Measurements from ENCODE around the gene ITGB5.
"Not testable (repeated sequence)": the region's sequence is repeated elsewhere in the genome, so short reads cannot be mapped to it uniquely, and the experiment has no call there.

The ITGB5 gene

DNA sequence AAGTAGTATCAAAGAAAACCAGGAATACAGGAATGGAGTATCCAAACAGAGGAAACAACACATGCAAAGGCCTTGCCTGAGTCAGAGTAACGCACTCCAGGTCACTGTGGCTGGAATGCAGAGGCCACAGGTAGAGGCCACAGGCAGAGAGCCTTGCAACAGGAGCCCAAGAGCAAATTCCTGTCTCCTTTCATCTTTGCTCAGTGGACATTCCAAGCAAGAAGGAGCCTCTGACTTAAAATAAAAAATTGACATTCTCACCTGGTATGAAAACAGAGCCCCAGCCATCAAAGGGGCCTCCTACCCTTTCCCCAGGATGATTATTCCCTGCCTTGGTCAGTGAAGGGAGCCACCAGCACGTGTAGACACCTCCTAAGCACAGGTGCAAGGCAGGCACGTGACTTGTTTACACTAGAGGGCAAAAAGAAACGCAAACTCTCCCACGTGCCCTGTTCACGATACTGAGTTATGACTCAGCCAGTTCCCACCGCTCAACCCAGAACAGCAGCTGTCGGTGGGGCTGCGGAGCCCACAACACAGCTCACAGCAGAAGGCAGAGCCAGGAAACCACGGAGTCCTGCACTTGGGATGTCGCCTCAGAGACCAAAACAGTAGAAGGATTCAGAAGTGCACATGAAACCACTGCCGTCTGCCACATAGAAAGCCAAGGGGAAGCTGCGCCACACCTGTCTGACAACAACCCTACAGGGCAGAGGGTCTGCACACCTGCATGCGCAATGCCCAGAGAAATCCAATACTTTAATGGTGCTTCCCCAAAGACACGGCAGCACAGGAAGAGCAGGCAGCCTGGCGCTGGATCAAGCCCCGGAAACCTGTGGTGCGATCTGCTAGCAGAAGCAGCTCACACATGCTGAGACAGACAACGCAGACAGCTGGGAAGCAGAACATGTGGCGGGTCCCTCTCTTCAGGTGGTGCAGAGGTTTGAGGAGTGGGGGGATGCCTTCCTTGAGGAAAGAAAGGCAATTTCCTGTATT, 52.1 kb downstream of the ITGB5 start:
- peak; percentile 35 for DNase-seq

- no peak for DNase-seq
These were observed 53.3 kb downstream of the ITGB5 start for GRCh38 chr3:124833710-124834332.

- DNase-seq = no peak
These were observed 54.1 kb downstream of the ITGB5 start for GRCh38 chr3:124832782-124833709.

DNA sequence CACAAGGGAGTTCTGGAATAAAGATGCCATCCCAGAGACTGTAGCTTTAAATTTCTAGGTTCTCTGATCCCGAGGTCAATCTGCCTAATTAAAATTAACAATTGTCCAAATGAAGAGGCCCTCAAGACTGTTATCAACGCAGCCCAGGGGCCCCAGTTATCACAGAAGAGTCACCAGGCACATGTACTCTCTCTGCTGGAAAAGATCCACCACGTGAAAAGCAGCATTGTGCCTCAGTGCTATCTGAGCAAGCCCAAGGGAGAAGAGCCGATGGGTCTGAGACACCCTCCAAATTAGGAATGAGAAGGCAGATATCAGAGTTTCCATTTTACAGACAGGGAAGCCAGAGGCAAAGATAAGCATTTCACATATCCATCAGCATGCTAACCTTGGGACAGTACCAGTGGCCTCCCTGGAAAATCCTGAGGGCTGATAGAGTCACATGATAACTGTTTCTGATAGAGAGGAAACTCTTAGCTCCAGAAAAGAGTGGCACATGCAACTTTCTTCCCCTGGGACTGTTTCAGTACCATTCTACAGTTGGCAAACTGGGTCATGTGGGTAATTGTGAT, 55.5 kb downstream of the ITGB5 start:
- no peak for DNase-seq

DNA sequence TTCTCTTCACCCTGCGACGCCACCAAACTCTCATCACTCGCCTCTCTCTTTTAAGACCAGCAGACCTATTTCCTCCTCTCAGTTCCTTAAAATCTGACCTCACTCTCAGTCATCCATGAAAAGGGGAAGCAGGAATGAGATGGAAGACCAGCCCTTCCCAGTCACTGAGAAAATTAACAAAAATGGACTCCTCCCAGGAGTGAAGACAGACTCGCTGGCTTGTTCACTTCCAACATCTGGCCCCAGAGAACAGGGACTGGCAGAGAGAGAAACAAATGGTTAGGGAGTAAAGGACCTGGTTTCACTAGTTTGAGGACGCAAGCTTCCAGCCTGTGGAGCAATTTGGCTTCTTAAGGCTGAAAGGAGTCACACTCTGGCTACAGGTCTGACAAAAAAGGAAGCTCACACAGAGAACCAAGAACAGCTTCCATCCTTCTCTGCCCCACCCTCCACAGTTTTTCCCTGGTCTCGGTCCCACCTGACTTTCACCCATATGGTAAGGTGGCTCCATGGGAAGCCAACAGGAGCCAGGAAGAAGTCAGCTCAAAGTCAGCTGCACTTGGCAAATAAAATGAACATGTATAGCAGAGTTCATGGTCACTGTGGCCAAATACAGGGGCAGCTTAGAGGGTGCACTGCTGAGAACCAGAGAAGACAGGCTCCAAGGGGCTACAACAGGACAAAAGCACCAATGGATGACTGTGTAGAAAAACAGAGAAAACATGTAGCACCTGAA, 57.2 kb downstream of the ITGB5 start:
- no peak for DNase-seq

GRCh38 chr3:124829178-124829818, 57.9 kb downstream of the ITGB5 start:
- no peak for DNase-seq

GRCh38 chr3:124827476-124828206, 59.5 kb downstream of the ITGB5 start:
- not testable (repeated sequence) for DNase-seq

- DNase-seq = no peak
These were observed 60.5 kb downstream of the ITGB5 start for GRCh38 chr3:124826703-124827102.

DNA sequence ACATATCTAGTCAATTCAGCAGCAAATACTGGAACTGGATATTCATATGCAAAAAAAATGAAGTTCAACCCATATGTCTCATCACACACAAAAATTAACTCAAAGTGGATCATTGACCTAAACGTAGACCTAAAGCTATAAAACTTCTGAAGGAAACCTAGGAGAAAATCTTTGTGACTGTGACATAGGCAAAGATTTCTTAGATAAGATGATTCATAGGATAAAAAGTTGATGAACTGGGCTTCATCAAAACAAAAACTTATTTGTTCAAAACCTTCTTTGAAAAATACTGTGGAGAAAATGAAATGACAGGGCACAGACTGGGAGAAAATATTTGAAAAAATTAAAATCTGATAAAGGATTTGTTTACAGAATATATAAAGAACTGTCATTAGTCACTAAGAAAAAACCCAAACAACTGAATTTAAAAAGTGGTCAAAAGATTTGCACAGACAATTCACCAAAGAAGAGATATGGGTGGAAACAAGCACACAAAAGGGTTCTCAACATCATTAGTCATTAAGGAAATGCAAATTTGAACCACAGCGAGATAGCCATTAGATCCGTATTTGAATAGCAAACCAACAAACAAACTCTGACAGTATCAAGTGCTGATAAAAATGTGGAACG, 62.8 kb downstream of the ITGB5 start:
- no peak for DNase-seq

DNA sequence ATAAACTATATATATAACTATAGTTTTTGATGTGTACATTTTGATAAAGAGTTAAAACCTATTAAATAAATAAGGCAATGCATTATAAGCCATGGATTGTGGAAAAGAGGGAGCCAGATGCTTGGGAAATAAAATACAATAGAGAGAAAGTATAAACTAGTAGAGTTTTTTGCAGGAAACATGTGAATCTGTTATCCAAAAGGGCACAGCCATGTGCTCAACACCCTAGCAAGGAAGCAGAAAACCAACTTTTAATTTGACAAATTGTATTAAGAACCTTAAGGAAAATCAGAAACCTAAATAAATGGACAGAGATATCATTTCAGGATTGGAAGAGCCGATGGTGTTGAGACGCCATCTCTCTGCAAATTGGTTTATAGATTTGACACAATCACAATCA, 63.5 kb downstream of the ITGB5 start:
- no peak for DNase-seq

DNA sequence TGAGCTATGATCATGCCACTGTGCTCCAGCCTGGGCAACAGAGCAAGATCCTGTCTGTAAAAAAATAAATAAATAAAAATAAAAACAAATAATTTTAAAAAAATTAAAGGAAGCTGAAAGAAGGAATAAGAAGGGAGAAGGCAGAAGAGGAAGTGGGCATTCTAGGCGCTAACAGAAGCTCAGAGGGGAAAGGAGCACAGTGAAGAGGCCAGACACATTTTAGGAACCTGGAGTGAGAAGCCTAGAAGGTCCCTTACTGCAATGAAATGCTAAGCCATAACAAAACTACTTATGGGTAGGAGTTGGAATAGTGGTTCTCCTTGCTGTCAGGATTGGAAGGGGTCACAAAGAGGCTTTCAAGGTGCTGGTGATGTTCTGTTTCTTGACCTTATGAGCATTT, 64.0 kb downstream of the ITGB5 start:
- DNase-seq = no peak

- DNase-seq = no peak
These were observed 65.8 kb downstream of the ITGB5 start for GRCh38 chr3:124821356-124821755.

GRCh38 chr3:124818398-124819091, 68.6 kb downstream of the ITGB5 start:
- DNase-seq = no peak

- DNase-seq = no peak
These were observed 70.1 kb downstream of the ITGB5 start for GRCh38 chr3:124817079-124817478.

DNA sequence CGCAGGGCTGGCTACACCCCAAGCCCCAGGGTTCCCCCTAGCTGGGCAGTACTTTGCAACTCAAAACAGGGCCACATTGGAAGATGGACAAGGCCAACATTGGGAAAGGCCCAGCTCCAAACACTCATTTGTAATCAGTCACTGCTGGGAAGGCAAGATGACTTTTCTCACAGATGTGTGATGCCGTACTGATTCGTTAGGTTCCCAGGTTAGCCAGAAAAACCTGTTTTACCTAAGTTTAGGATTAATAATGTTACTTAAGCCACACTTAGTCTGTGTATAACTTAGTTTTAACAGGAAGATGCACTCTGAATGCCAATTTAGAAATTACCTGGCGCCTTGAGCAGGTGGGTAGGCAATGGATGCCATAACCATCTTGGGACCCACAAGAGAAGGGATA, 71.0 kb downstream of the ITGB5 start:
- no peak for DNase-seq

GRCh38 chr3:124815781-124816180, 71.4 kb downstream of the ITGB5 start:
- no peak for DNase-seq

GRCh38 chr3:124814620-124815421, 72.3 kb downstream of the ITGB5 start:
- no peak for DNase-seq

- DNase-seq = no peak
These were observed 73.6 kb downstream of the ITGB5 start for GRCh38 chr3:124813541-124813940.
